ENCODE results near the gene PRKN.

- TF ChIP-seq EZH2phosphoT487 (IDR thresholded peaks at IDR 0.05; ENCODE audit: low read depth), result no peak
- TF ChIP-seq CTCF (IDR thresholded peaks at IDR 0.05; ENCODE audit: low read depth, low read length), result no peak
Measured at GRCh38 chr6:162627825-162628224, 99.7 kb downstream of the PRKN start.

All from OCI-LY3 (cell line).